ENCODE data around the gene SLC12A9.
"Not testable (repeated sequence)": the region's sequence is repeated elsewhere in the genome, so short reads cannot be mapped to it uniquely, and the experiment has no call there.

SLC12A9 gene

DNA sequence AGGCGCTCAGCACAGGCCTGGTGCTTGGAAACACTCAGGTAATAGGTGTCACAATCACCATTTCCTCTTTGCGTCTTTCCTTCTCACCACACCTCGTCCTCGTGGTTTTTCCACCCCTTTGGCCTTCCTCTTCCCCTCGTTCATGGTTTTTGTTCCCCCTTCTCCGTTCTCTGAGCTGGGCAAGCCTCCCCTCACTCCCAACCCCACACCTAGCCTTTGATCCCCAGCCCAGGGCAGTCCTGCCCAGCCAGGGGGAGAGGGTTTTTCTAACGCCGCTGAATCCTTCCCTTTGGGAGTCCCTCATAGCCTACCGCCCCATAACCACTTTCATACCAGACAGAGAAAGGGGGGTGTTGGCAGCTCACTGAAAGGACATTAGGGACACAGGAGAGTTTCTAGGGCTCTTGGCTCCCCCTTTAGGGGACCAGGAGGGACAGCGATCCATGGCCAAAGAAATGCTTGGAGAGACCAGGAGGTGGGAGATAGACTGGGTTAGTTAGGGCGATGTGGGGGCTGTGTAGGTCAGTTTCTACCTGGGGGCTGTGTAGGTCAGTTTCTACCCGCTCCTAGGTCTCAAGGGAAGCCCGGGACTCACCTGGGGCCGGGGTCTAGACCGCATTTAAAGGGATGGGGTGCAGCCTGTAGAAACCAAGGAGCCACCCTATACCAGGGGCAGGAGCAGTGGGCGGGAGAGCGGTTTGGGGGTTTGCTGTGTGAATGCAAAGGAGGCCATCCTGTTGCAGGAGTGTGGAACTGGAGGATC lies 26.6 kb upstream of the SLC12A9 start:
- DNase-seq (ENCODE audit: low read depth) = peak; percentile 64

DNA sequence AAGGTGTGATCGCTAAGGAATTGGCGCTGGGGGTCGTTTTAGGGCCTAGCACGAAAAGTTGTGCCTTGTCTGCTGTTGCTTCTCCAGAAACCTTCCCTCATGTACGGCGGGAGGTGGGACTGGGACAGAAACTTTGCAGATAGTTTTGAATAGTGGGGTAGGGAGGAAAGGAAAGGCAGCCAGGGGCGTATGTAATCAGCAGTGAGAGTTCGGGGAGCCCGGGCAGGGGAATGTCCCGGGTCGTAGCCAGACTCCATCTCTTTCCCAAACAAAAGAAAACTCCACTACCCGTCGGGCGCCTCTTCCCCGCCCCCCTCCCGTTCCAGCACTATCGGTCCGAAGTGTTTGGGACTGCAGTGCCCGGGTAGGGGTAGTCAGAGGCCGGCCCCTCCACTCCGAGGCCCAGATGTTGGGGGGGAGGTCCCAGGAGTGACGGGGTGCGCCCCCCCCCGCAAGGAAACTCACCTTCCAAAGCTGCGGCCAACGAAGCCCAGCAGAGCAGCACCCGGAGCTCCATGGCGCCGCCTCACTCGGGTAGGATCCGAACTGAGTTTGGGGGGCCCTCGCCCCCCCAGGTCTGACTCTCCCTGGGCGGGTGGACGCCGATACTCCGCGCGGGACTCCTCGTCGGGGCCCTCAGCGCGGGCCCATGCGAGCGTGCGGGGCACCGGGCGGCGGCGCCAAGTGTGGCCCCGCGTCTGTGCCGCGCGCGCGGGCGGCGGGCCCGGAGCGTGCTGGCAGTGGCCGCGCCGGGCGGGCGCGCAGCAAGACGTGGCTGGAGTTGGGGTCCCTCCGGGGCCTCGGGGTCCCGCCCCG lies 25.8 kb upstream of the SLC12A9 start:
- DNase-seq (ENCODE audit: low read depth) = peak; percentile 30

DNA sequence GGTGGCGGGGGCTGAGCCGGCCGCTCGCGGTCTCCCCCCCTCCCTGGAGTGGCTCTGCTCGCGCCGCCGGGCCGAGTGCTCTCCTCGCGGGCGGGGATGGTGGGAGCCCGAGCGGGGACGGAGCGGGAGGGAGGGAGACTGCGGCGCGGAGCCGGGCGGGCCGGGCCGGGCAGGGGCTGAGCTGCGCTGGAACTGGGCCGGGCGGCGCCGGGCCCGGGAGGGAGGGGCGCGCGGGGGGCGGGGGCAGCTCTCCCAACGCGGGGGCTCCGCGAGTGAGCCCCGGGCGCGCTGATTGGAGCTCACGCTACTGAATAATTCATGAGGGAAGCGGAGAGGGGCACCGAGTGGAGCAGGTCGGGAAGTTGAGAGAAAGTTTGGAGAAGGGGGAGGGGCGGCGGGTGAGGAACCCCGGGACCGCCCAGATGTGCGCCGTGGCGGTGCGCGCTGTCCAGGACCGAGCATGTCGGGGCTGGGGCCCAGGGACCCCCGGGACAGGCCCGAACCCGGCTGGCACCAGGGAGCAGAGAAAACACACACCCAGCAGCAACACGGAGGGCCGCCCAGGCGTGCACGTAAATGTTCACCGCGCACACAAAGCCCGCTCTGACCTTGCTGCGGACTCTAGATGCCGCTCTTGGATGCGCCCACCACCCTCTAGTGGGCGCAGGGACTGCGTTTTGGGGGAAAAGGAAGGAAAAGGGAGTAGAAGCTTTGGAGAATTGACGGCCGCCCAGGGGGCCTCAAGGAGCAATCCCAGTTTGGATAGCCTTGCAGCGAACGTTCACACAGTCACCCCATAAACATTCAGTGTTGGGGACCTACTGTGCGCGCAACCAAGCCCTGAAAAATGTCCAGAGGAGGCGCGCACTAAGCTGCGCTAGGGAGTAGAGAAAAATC lies 24.9 kb upstream of the SLC12A9 start, which contains the start of gene EPHB4:
TSS of gene EPHB4 (minus strand) at position 194 of the 897 bp plus-strand sequence. CDS start 493 bp downstream, outside the sequence.
- DNase-seq (ENCODE audit: low read depth) = peak; percentile 81

DNA sequence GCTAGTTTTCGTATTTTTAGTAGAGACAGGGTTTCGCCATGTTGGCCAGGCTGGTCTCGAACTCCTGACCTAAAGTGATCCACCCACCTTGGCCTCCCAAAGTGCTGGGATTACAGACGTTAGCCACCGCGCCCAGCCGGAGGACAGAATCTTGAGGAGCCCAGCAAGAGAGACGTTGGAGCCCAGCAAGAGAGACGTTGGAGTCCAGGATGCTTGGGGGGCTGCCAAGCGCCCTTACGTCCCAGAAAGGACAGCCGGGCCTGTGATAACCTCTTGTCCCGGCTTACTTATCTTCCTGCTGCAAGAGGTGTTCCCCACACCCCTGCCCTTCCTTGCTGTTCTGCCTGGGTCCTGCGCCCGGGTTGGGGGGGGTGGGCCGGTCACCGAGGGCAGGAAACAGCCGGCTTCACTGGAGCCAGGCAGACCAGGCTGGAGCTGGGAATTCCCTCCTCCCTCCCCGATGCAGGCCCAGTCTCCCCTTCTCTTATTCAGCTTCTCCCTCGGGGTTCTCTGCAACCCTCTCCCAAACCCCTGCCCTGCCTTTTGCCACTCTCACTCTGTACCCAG lies 23.3 kb upstream of the SLC12A9 start:
- DNase-seq (ENCODE audit: low read depth) = no peak

DNA sequence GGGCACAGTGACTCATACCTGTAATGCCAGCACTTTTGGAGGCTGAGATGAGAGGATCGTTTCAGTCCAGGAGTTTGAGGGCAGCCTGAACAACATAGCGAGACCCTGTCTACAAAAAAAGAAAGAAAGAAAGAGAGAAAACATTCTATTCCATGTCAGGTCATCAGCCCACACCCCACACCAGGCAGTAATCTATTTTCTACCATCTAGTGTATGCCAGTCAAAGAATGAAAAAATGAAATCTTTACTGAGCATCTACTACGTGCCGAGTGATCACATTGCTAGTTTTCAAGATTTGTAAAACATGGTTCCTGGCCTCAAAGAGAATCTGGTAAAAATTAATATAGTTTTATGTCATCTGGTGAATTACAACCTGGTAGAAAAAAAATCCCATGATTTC lies 22.1 kb upstream of the SLC12A9 start:
- no peak for DNase-seq (ENCODE audit: low read depth)

DNA sequence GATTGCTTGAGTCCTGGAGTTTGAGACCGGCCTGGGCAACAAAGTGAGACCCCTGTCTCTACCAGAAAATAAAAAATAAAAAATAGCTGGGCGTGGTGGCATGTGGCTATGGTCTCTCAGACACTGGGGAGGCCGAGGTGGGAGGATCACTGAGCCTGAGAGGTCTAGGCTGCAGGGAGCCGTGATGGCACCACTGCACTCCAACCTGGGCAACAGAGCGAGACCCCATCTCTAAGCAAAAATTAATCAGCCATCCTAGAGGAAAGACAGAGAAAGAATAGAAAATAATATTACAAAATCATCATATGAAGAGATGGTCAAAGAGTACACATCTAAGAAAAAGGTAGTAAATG lies 20.3 kb upstream of the SLC12A9 start:
- DNase-seq (ENCODE audit: low read depth) = no peak

DNA sequence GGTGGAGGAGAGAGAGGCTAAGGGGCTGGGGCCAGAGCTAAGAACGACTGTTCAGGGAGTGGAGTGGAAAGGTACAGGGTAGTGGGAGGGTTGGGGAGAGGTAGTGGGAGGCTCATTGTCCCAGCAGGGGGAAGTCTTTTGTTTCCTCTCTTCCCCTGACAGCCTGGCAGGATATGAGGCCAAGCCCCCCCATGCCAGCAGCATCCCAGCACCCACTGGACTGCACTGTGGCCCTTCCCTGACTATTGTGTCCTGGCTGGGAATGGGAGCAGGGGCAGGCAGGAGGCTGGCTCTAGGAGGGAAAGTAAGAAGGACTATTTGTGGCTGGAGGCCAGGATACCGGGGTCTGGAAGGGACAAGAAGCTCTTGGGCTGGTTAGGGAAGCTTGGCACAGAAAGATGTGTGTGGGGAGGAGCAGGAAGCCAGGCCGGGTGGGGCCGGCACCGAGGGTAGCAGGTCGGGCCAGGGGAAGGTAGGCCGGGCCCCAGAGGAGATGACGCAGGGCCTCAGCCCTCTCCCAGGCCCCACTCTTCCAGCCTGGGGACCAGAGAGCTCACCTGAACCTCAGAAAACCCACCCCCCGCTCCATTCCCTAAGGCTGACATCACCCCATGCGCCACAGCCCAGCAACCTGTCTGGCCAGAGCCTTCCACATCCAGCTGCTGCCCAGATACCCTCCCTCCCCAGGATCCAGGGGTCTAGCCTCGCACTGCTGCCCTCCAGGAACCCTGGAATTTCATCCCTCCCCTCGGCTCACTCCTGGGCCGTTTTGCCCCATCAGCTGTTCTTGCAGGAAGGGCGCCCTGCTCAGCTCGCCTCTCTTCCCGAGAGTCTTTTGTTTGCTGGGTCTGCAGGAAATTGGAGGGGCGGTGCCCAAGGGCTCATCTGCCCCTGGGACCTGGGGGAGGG lies 16.4 kb upstream of the SLC12A9 start:
- DNase-seq (ENCODE audit: low read depth) = no peak

DNA sequence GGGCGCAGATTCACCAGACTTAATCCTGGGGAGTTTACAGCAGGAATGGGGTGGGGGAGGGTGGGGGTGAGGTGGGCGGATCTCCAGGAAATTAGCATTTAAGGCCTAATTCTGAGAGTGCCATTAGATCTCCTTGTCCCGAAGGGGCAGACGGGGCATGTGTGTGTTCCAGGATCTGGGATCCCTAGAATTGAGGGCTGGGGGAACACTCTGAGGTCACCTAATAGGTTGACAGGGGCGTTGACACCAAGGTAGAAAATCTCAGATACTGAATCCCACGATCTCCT lies 15.8 kb upstream of the SLC12A9 start:
- DNase-seq (ENCODE audit: low read depth) = no peak

DNA sequence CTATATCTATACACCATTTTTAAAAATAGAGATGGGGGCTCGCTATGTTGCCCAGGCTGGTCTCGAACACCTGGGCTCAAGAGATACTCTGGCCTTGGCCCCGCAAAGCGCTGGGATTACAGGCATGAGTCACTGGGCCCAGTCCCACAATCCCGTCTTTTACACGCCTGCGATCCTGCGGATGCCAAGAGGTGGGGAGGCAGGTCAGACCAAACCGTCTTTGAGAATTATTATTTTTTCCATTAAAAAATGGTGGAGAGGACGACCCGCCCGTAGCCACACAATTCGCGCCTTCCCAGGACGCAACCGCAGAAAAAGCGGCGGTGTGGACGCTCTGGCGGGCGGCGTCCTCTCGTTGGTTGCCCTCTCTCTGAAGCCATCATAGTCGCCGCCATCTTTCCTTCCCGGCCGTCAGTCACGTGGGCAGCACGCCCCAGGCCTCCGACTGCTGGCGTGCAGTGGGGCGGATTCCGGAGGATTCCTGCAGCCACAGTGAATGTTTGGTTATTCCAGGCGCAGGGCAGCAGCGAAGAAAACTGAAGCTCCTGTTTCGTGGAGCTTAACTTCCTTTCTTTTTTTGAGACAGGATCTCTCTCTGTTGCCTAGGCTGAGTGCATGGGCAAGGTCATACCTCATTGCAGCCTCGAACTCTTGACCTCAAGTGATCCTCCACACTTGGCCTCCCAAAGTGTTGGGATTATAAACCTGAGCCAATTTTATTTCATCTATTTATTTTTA lies 15.2 kb upstream of the SLC12A9 start:
- peak; percentile 90 for DNase-seq (ENCODE audit: low read depth)

DNA sequence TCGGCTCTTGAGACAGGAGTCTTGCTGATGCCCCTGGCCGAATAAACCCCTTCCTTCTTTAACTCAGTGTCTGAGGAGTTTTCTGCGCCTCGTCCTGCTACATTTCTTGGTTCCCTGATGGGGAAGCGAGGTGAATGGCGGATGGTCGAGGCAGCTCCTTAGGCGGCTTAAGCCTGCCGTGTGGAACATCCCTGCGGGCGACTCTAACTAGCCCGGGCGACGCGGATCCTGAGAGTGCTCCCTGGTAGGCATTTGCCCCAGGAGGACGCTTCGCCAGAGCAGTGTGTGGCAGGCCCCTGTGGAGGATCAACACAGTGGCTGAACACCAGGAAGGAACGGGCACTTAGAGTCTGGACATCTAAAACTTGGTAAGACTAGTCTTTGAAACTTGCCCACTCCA lies 13.2 kb upstream of the SLC12A9 start:
- DNase-seq (ENCODE audit: low read depth) = no peak

DNA sequence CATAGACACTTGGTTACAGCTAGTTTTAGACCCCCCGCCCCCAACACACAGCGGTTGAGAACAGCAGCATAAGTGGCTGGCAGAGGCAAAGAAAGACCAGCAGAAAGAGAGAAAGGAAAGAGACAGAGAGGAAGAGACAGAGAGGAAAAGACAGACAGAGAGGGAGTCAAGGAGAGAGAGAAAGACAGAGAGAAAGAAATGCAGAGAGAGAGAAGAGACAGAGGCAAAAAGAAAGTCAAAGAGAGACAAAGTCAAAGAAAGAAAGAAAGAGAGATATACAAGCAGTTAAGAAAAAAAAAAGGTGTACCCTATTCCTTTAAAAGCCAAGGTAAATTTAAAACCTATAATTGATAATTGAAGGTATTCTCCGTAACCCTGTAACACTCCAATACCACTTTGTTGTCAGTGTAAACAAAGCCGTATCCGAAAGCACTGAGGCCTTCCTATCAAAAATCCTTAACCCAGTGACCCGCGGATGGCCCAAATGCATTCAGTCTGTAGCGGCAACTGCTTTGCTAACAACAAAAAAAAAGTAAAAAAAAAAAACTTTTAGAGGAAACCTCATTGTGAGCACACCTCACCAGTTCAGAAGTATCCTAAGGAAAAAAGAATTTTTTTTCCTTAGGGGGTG lies 11.9 kb upstream of the SLC12A9 start:
- DNase-seq (ENCODE audit: low read depth) = no peak

DNA sequence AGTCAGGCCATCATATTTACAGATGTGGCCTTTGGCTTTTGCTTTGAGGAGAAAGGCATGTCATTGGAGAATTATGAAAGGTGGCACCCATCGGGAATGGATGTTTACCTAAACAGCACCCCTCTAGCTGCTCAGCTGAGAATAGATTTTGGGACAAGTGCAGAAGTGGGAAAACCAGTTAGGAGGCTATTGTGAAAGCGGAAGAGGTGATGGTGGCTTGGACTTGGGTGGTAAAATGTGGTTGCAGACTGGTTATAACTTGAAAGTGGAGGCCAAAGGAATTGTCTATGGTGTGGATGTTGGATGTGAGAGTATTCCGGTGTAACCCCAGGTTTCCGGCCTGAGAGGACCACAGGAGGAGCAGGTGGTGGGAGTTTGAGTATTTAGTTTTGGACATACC lies 5.2 kb upstream of the SLC12A9 start:
- DNase-seq (ENCODE audit: low read depth) = no peak

DNA sequence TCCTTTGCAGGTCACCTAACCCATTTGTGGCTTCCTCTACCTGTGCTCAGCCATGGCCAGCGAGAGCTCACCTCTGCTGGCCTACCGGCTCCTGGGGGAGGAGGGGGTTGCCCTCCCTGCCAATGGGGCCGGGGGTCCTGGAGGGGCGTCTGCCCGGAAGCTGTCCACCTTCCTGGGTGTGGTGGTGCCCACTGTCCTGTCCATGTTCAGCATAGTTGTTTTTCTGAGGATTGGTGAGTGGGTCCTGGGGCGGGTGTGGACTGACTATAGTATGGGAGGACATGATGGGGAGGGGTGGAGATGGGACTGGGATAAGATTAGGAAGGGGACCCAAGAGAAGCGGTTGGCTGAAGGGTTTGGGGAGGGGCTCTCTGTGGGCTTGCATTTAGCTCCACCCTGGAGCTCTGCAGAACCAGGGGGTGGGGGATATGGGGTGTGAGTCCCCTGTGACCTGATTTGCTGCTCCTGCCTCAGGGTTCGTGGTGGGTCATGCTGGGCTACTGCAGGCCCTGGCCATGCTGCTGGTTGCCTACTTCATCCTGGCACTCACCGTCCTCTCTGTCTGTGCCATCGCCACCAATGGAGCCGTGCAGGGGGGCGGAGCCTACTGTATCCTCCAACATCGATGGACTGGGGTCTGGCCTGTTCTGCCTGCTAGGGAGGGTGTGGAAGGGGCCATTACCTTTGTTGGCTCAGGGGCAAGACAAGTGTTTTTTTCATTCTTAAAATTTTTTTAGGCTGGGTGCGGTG lies 1.8 kb downstream of the SLC12A9 start:
- no peak for DNase-seq (ENCODE audit: low read depth)

DNA sequence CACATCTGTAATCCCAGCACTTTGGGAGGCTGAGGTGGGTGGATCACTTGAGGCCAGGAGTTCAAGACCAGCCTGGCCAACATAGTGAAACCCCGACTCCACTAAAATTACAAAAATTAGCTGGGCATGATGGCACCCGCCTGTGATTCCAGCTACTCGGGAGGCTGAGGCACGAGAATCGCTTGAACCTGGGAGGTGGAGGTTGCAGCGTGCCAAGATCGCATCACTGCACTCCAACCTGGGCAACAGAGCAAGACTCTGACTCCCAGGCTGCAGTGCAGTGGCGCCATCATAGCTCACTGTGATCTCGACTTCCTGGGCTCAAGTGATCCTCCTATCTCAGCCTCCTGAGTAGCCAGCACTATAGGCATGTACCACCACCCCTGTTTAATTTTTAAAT lies 2.4 kb downstream of the SLC12A9 start:
- not testable (repeated sequence) for DNase-seq (ENCODE audit: low read depth)

DNA sequence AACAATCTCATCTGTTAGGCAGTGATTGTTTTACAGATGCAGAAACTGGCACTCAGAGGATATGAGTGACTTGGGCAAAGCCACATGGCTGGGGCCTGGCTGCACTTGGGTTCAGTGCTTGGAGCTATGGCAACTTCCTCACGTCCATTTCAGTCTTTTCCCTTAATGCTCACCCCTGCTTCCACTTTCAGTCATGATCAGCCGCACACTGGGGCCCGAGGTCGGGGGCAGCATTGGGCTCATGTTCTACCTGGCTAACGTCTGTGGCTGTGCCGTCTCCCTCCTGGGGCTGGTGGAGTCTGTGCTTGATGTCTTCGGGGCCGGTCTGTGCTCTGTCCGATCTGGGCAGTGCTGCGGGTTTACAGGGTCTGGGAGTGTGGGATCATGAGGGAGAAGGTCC lies 3.0 kb downstream of the SLC12A9 start:
- no peak for DNase-seq (ENCODE audit: low read depth)

DNA sequence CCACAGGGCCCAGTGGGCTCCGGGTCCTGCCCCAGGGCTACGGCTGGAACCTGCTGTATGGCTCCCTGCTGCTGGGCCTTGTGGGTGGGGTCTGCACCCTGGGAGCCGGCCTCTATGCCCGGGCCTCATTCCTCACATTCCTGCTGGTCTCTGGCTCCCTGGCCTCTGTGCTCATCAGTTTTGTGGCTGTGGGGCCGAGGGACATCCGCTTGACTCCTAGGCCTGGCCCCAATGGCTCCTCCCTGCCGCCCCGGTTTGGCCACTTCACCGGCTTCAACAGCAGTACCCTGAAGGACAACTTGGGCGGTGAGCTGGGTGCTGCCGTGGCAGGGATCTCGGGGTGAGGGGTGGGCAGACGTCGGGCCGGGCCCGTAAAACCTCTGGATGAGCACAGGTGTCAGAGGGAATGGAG lies 4.4 kb downstream of the SLC12A9 start:
- DNase-seq (ENCODE audit: low read depth) = no peak

DNA sequence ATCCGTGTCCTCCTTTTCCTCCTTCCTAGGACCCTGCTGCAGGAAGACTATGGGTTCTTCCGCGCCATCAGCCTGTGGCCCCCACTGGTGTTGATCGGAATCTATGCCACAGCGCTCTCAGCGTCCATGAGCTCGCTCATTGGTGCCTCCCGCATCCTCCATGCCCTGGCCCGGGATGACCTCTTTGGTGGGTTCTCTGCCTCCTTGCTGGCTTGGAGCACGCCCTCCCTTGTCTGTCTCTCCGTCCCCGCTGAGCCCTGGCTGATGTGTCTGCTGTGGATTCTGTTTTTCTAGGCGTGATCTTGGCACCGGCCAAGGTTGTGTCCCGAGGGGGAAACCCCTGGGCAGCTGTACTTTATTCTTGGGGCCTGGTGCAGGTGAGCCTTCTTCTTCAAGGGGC lies 7.3 kb downstream of the SLC12A9 start:
- no peak for DNase-seq (ENCODE audit: low read depth)

DNA sequence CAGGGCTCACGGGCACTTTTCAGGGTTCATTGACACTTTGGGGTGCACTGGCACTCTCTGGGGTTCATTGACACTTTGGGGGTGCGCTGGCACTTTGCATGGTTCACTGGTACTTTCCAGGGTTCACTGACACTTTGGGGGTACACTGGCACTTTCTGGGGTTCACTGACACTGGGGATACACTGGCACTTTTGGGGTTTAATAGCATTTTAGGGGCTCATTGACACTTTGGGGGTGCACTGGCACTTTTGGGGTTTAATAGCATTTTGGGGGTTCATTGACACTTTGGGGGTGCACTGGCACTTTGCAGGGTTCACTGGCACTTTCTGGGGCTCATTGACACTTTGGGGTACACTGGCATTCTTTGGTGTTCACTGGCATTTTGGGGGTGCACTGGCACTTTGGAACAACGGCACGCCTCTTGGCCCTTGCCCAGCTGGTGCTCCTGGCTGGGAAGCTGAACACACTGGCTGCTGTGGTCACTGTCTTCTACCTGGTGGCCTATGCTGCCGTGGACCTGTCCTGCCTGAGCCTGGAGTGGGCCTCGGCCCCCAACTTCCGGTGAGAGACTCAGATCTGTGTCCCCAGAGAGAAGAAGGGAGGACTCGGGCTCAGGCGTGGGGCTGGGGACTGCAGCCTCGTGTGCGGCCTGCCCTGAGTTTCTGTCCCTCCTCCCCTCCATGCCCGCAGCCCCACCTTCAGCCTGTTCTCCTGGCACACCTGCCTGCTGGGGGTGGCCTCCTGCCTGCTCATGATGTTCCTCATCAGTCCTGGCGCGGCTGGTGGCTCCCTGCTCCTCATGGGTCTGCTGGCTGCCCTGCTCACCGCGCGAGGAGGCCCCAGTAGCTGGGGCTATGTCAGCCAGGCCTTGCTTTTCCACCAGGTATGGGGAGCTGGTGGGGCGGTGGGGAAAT lies 8.4 kb downstream of the SLC12A9 start:
- no peak for DNase-seq (ENCODE audit: low read depth)

Measured in ELR (cell line).